HFFc6 (cell line): ENCODE measurements around the gene SCLY. TPM values are rescaled to one million over a fixed set of nuclear protein-coding genes. Genes with fewer than 3 reads are reported as not detected.
A peak's percentile ranks its signal among the peaks of the same experiment; 100 is the strongest.

Experiments
- DNase-seq: peaks from one replicate; pipeline ENCODE4 v3.0.0-alpha.2; 2018
- H3K27ac Mint-ChIP-seq: 2 replicates; pipeline ENCODE4 v1.8.0; 2020; ENCODE audit warnings: mild to moderate bottlenecking, mixed read lengths
- H3K27me3 Mint-ChIP-seq: 2 replicates; pipeline ENCODE4 v1.8.0; 2021; ENCODE audit warnings: mild to moderate bottlenecking, moderate library complexity, mixed read lengths; ENCODE audit not compliant: insufficient read depth
- H3K36me3 Mint-ChIP-seq: 2 replicates; pipeline ENCODE4 v1.8.0; 2021; ENCODE audit warnings: low read depth, mixed read lengths
- H3K4me1 Mint-ChIP-seq: 2 replicates; pipeline ENCODE4 v1.8.0; 2020; ENCODE audit warnings: low read depth, mixed read lengths
- H3K4me3 Mint-ChIP-seq: 2 replicates; pipeline ENCODE4 v1.8.0; 2020; ENCODE audit warnings: mild to moderate bottlenecking, moderate library complexity, mixed read lengths
- H3K9me3 Mint-ChIP-seq: 2 replicates; pipeline ENCODE4 v1.8.0; 2020; ENCODE audit warnings: mild to moderate bottlenecking, mixed read lengths
- CTCF ChIP-seq: fragments of 200-600 bp; sonication (generic); IDR thresholded peaks from 2 replicates; pipeline ENCODE4 v1.5.0; 2021; ENCODE audit warnings: antibody characterized with exemption, mild to moderate bottlenecking
- total RNA-seq, 6 experiments: library from RNA; stranded (reverse); fragmentation: NEBNext Ultra II Directional; extraction: Animal tissue kit (Norgen Biotek cat#: 25700); gene quantifications; 2 replicates in 1 of 6; 3 replicates in 5 of 6; pipeline ENCODE4 v1.2.3, GENCODE V29; 2021

The SCLY gene
- total RNA-seq, 6 experiments from 2014 or later = 11.3 to 16.4 (median 12.3) TPM

- Mint-ChIP-seq H3K4me1 (no peaks in the 10 kb centered on the region), H3K4me3 (0 out of 2 replicates have a peak overlapping the region, but pooled peaks have one; percentile 17)
- no peak for DNase-seq
Observed at GRCh38 chr2:238106698-238107524, 46.1 kb downstream of the SCLY start.

GRCh38 chr2:238107525-238108422 is 47.0 kb downstream of the SCLY start:
- no peak for DNase-seq
- H3K9me3 Mint-ChIP-seq = peaks cover 16% of the 10 kb centered on the region
- peaks cover 11% of the 10 kb centered on the region for H3K36me3 Mint-ChIP-seq
- no peak overlapping the region for H3K27ac Mint-ChIP-seq
- no peak; the same call in 1 of the 2 replicates for TF ChIP-seq CTCF
- no peaks in the 10 kb centered on the region for H3K4me1 Mint-ChIP-seq
- peaks cover 17% of the 10 kb centered on the region for H3K27me3 Mint-ChIP-seq
- H3K4me3 Mint-ChIP-seq = 0 out of 2 replicates have a peak overlapping the region, but pooled peaks have one; percentile 17

More at GRCh38 chr2:238106698-238107524, 46.1 kb downstream of the SCLY start:
- peaks cover 8% of the 10 kb centered on the region for H3K9me3 Mint-ChIP-seq
- peaks cover 5% of the 10 kb centered on the region for H3K36me3 Mint-ChIP-seq
- no peak overlapping the region for H3K27ac Mint-ChIP-seq
- TF ChIP-seq CTCF = peak; percentile 41
- peaks cover 17% of the 10 kb centered on the region for H3K27me3 Mint-ChIP-seq

GRCh38 chr2:238108423-238109183 is 47.8 kb downstream of the SCLY start:
- no peak overlapping the region for H3K27ac Mint-ChIP-seq
- peaks cover 19% of the 10 kb centered on the region for H3K27me3 Mint-ChIP-seq
- peaks cover 18% of the 10 kb centered on the region for H3K36me3 Mint-ChIP-seq
- no peak overlapping the region for H3K4me3 Mint-ChIP-seq
- TF ChIP-seq CTCF = no peak
- no peaks in the 10 kb centered on the region for H3K4me1 Mint-ChIP-seq
- DNase-seq = no peak
- peaks cover 25% of the 10 kb centered on the region for H3K9me3 Mint-ChIP-seq

DNA sequence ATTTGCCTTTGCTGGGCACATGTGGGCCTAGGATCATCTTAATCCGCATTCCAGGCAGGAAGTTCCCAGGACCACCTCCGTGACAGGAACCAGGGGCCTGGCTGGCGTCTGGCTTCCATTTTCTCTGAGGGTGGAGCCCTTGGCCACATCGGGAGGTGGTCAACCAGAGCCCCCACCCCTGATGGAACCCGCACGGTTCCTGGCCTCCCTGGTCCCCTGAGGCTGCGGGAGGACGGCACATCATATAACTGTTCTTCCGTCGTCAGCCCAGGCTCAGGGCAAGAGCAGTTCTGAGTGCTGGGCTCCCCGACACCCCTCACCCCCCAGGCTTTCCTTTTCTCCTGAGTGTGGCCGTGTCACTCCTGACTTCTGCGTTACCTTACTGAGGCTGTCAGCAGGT is 52.8 kb downstream of the SCLY start:
- Mint-ChIP-seq H3K27ac (no peak overlapping the region), H3K27me3 (peaks cover 14% of the 10 kb centered on the region), H3K4me1 (peaks cover 8% of the 10 kb centered on the region), H3K9me3 (peaks cover 33% of the 10 kb centered on the region), H3K36me3 (peaks cover 23% of the 10 kb centered on the region), H3K4me3 (no peak overlapping the region)
- no peak for TF ChIP-seq CTCF
- DNase-seq = no peak

DNA sequence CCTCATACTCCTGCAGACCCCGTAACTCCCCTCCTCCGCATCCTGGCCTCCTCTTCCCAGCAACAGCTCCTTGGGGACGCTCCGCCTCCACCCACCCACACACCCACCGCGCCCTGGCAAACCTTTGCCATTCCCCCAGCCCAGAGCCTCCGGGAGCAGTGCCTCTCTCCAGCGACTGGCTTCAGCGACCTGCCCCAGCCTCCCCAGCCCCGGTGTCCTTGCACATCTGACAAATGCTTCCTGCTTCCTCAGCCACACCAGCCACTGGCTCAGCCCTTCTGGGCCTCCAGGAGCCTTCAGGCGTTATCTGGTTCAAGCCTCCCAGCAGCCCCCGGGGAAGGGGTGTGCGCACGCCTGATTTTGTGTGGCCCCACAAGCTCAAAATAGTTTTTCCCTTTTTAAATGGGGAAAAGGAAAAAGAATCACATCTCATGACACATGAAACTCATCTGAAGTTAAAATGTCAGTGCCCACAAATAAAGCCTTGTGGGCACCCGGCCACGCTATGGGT is 53.6 kb downstream of the SCLY start:
- H3K27ac Mint-ChIP-seq = no peak overlapping the region
- H3K36me3 Mint-ChIP-seq = peaks cover 23% of the 10 kb centered on the region
- peaks cover 12% of the 10 kb centered on the region for H3K27me3 Mint-ChIP-seq
- no peak overlapping the region for H3K4me3 Mint-ChIP-seq
- DNase-seq = no peak
- H3K4me1 Mint-ChIP-seq = peaks cover 8% of the 10 kb centered on the region
- TF ChIP-seq CTCF = no peak
- H3K9me3 Mint-ChIP-seq = peaks cover 33% of the 10 kb centered on the region
